Endothelial cell of hepatic sinusoid (primary cell): Measurements from ENCODE around the gene ADAM11.

Source experiments
- in situ Hi-C: cut with HindIII; loops from 2 replicates; pipeline ENCODE4 v1.10.0; 2017; ENCODE audit warnings: low sequenced_read_pairs

Gene ADAM11

DNA sequence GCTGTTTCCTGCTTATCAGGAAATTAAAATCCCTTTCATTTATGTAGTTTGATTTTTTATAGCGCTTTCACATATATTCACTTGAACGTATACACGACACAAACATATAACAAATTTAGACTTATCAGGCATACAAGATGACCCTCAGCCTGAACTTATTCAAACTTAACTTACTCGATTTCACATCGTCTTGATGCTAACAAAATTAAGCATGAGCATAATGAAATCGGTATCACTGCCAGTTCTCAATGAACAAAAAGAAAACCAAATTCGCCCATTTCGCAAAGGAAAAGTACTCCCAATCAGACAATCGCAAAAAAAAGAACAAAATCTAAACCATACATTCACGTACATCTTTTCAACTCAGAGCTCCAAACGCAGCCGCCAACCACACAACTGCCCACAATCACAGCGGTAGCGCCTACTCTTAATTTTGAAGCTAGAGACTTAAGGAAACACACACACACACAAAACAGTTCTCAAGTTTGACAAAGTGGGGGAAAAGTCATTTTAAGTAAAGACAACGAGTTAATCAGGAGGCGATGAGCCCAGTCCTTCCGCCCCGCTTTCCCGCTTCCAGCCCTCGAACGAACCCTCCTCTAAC is 70.2 kb downstream of the ADAM11 start:
- in situ Hi-C loops, result no loop called here

- in situ Hi-C loops, result no loop called here
Observed at GRCh38 chr17:44829523-44830358, 71.0 kb downstream of the ADAM11 start, which contains the start of gene GJC1. Gene GJC1, minus strand, starts transcription at chr17:44830287. Its CDS starts 24,470 bp downstream, at chr17:44805817.

DNA sequence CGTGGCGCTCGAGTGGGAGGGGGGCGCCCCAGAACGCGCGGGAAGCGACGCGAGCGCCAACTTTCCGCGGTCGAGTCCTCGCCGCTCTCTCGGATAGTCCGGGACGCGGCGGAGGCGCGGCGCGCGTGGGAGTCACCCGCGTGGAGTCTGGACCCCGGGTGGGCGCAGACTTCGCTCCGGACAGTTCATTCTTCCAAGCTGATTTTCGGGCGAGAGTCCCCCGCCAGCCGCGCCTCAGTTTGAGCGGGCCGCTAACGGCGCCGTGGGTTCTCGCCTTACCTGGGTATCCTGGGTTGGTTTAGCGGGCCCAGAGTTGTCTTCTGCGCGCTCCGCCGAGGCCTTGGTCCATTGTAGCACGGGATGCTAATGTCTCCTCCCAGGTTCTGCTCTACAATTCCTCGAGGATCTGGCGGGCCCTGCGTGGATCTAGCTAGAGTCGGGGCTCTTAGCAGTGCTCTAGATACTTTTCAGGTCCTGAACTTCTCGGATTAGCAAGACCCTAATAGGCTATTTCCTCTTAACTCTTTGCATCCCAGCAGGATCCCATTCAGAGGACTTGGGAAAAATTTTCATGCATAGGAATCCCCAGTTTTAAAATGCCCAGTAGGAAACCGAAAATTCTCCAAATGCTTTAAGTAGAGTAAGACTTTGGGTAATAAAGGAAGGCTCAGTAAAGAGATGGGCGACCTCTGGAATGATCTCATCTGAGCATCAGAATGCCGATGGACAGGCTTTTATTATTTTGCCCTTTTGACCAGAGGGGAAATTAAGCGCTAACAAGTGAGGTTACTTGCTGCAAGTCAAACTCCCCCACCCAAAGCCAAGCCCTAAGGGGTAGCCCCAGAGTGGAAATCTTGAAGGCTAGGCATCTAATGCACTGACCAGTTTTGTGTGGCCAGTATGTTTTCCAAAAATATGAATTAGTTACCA is 71.8 kb downstream of the ADAM11 start:
- in situ Hi-C loops, result no loop called here

GRCh38 chr17:44831371-44831770 is 72.6 kb downstream of the ADAM11 start:
- in situ Hi-C loops, result no loop called here
